PFSK-1 (cell line): ENCODE results near the gene FBXO24.

ENCODE experiments used
- FOXP2 ChIP-seq: optimal IDR thresholded peaks from 2 replicates; pipeline ENCODE3; 2011; ENCODE audit warnings: borderline replicate concordance, control low read depth, inconsistent platforms; ENCODE audit not compliant: insufficient read depth; ENCODE audit errors: extremely low read length, extremely low read depth
- POLR2AphosphoS5 ChIP-seq: IDR thresholded peaks from 2 replicates; pipeline ENCODE4 v1.6.1; 2012; ENCODE audit warnings: low read depth, mild to moderate bottlenecking, control low read depth, low read length, moderate library complexity
- REST ChIP-seq, 2 experiments: IDR thresholded peaks; 2 replicates each; pipeline versions ENCODE4 v1.6.1 to v1.8.0; 2011 to 2012; ENCODE audit warnings: low read depth in 2 of 2, low read length in 2 of 2, control low read depth in 1 of 2, inconsistent platforms in 1 of 2, mild to moderate bottlenecking in 1 of 2, moderate library complexity in 1 of 2; ENCODE audit not compliant: insufficient read depth in 1 of 2
- SIN3A ChIP-seq: IDR thresholded peaks from 2 replicates; pipeline ENCODE4 v1.6.1; 2012; ENCODE audit warnings: mild to moderate bottlenecking, low read length, moderate library complexity, borderline replicate concordance; ENCODE audit not compliant: insufficient read depth
- TAF1 ChIP-seq: IDR thresholded peaks from 2 replicates; pipeline ENCODE4 v1.6.1; 2012; ENCODE audit warnings: low read length, control low read depth, borderline replicate concordance; ENCODE audit not compliant: insufficient read depth

FBXO24 gene

GRCh38 chr7:100568896-100569844 is 17.0 kb upstream of the FBXO24 start:
- TF ChIP-seq REST (IDR thresholded peaks at IDR 0.05; ENCODE audit: insufficient read depth in 1 of 2, low read depth in 2 of 2, low read length in 2 of 2): no peak
- no peak for TF ChIP-seq POLR2AphosphoS5
- no peak for TF ChIP-seq SIN3A
- TF ChIP-seq FOXP2: no peak
- TF ChIP-seq TAF1: no peak

- TF ChIP-seq TAF1 (no peak), FOXP2 (no peak), POLR2AphosphoS5 (no peak), REST (IDR thresholded peaks at IDR 0.05; ENCODE audit: insufficient read depth in 1 of 2, low read depth in 2 of 2, low read length in 2 of 2) (no peak), SIN3A (no peak)
Measured at GRCh38 chr7:100570954-100571828, 14.9 kb upstream of the FBXO24 start.

- TF ChIP-seq FOXP2: no peak
- no peak for TF ChIP-seq TAF1
- TF ChIP-seq POLR2AphosphoS5: no peak
- TF ChIP-seq SIN3A: no peak
- no peak for TF ChIP-seq REST (IDR thresholded peaks at IDR 0.05; ENCODE audit: insufficient read depth in 1 of 2, low read depth in 2 of 2, low read length in 2 of 2)
Measured at GRCh38 chr7:100571829-100572116, 14.4 kb upstream of the FBXO24 start.

- TF ChIP-seq FOXP2 (no peak), TAF1 (no peak), REST (IDR thresholded peaks at IDR 0.05; ENCODE audit: insufficient read depth in 1 of 2, low read depth in 2 of 2, low read length in 2 of 2) (no peak), POLR2AphosphoS5 (no peak), SIN3A (no peak)
Measured at GRCh38 chr7:100572281-100572948, 13.7 kb upstream of the FBXO24 start.
